ENCODE measurements around the gene SLC17A1.

DNA sequence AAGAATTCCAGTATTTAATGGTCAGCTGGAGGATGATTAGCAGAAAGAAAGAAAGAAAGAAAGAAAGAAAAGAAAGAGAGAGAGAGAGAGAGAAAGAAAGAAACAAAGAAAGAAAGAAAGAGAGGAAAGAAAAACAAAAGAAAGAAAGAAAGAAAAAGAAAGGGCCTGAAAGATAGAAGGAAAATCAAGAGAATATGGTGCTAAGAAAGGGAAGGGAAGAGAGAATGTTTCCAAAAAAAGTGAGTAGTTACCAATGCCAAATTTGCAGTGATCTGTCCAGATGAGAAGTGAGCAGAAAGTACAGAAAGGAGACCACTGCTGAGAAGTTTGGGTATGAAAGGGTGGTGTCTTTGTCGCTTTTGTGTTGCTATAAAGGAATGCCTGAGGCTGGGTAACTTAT lies 50.7 kb downstream of the SLC17A1 start:
- TF ChIP-seq, protein P1, sequence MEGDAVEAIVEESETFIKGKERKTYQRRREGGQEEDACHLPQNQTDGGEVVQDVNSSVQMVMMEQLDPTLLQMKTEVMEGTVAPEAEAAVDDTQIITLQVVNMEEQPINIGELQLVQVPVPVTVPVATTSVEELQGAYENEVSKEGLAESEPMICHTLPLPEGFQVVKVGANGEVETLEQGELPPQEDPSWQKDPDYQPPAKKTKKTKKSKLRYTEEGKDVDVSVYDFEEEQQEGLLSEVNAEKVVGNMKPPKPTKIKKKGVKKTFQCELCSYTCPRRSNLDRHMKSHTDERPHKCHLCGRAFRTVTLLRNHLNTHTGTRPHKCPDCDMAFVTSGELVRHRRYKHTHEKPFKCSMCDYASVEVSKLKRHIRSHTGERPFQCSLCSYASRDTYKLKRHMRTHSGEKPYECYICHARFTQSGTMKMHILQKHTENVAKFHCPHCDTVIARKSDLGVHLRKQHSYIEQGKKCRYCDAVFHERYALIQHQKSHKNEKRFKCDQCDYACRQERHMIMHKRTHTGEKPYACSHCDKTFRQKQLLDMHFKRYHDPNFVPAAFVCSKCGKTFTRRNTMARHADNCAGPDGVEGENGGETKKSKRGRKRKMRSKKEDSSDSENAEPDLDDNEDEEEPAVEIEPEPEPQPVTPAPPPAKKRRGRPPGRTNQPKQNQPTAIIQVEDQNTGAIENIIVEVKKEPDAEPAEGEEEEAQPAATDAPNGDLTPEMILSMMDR (IDR thresholded peaks at IDR 0.05) = no peak
- TF ChIP-seq POLR2A (IDR thresholded peaks at IDR 0.05) (no peak), POLR2AphosphoS5 (IDR thresholded peaks at IDR 0.05) (no peak)
